Retinal pigment epithelial cell (primary cell): Measurements from ENCODE around the gene GJA3.

Experiments
- DNase-seq: peaks from one replicate; pipeline ENCODE4 v3.0.0-alpha.2; 2010; ENCODE audit warnings: low read depth
- H3K4me3 ChIP-seq: 2 replicates; pipeline ENCODE4 v1.5.1; 2011; ENCODE audit warnings: mild to moderate bottlenecking, low read length, control low read depth, moderate library complexity
- CTCF ChIP-seq: conservative IDR thresholded peaks from 2 replicates; pipeline ENCODE4 v1.5.1; 2011; ENCODE audit warnings: low read depth, low read length, control low read depth, inconsistent platforms

Gene GJA3

DNA sequence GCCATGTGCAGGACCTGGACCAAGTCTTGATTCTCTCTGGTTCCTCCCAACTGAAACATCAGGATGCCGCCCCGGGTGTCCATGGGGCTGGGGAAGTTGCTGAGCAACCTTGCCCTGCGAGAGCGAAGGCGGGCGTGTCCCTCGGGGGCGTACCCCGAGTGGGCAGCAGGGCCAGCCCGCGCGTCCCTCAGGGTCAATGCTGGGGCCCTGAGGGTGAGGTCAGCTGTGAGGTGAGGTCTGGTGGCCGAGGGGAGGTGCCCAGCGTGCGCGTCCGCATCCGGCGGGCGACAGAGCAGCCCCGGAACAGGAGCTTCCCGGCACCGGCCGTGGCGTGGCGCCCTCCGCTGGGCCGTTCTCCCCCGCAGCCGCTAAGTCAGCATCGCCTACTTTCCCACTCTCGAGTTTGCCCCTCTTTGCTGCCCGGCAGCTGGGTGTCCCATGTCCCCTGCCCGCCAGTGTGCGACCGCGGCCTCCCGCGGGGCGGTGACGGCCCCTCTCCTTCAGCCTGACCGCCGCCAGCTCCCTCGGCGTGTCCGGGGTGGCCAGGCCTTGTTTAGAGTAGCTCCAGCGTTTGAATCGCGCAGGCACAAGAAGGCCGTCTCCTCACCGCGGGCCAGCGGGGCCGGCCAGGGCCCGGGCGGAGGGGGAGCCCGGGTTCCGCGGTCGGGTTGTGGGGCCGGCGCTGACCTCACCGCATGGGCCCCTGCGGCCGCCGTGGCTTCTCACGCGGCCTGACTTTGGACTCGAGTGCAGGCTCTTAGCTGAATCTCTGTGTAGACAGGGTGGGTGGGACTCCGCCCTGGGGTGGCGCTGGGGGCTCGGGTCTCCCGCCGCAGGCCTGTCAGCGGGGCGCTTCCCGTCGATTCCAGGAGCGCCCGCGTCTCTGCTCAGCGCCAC is 33.0 kb downstream of the GJA3 start:
- peak; percentile 54 for TF ChIP-seq CTCF
- DNase-seq, result no peak
- H3K4me3 ChIP-seq, result peak overlapping the region; percentile 52

- peak overlapping the region; percentile 52 for H3K4me3 ChIP-seq
- no peak for DNase-seq
- TF ChIP-seq CTCF, result no peak
Measured at GRCh38 chr13:20127262-20127561, 33.6 kb downstream of the GJA3 start.

DNA sequence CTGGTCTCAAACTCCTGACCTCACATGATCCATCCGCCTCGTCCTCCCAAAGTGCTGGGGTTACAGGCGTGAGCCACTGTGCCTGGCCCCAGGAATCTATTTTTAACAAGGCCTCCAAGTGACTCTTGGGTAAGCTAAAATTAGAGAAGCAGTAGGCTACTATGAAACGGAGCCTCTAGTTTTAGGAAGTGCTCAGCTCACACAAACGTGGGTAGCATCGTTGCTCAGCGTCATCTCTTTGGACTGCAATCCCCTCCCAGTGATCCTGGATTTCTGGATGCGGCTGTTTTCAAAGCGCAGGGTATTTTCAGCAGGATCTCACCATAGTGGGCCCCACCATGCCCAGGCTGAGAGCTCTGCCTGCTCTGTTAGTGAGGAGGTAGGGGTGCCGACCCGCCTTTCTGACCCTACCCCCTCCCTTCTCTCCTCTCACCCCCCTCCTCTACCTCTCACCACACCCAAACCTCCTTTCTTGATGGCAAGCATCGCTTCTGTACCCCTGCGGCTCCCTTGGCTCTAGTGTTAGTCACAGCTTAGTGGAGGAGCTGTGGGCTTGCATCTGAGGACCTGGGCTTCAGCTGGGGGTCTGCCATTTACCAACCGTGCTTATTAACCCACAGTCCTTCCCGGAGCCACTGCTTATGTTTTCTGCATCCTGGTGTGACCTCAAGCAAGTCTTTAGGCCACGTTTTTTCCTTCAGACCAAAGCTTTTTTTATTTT is 34.2 kb downstream of the GJA3 start:
- TF ChIP-seq CTCF, result no peak
- no peak for DNase-seq
- H3K4me3 ChIP-seq, result no peak overlapping the region

GRCh38 chr13:20125783-20126165 is 35.1 kb downstream of the GJA3 start:
- no peak overlapping the region for H3K4me3 ChIP-seq
- TF ChIP-seq CTCF, result no peak
- no peak for DNase-seq

DNA sequence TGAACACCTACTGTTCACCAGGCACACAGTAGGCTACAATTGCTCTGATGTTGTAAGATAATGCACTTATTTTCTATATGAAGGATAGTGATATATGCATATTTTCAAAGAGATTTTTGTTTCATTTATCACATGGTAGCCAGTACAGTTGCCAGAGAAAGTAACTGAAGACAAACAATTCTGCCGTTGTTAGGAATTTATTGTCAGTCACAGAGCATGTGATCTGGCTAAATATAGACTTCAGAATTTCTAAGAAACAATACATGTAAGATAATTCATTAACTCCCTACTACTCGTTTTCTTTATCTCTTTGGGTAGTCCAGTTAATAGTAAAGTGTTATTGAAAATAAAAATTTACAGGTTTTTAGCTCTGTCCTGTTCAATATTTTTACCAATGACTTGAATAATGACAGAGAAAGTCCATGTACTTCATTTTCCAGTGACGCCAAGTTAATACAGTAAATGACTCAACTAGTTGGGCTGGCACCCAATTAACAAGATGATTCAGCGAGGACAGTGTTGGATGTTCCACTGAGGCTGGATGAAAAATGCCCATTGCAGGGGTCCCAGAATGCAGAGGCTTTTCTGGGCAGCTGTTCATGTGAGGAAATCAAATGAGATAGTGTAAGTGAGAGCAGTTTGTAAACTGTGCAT is 35.6 kb downstream of the GJA3 start:
- no peak for DNase-seq
- TF ChIP-seq CTCF, result no peak
- H3K4me3 ChIP-seq, result no peak overlapping the region

DNA sequence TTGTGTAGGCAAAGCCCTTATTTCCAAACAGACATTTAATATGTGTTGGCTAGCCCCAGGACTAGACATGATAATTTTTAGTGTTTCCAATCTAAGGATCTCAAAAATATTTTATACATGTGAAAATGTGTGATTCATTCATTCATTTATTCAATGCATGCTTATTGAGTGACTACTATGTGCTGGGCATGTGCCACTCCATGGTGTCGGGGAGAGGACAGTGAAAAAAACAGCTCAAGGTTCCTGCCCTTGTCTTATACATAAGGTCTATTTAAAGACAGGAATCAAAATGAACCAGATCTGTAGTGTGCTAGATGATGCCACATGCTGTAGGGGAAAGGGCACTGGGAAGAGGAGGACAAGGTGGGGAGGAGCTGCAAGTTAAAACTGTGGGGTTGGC is 36.5 kb downstream of the GJA3 start:
- TF ChIP-seq CTCF, result no peak
- H3K4me3 ChIP-seq, result no peak overlapping the region
- no peak for DNase-seq
